GM18498 (cell line): Measurements from ENCODE around the gene SCAP.

Experiments used
- ATAC-seq: cut with Tn5 transposase; IDR thresholded peaks from one replicate; pipeline ENCODE4 v1.9.1; 2021; ENCODE audit warnings: mild to moderate bottlenecking, moderate library complexity; ENCODE audit not compliant: unreplicated experiment

Gene SCAP

DNA sequence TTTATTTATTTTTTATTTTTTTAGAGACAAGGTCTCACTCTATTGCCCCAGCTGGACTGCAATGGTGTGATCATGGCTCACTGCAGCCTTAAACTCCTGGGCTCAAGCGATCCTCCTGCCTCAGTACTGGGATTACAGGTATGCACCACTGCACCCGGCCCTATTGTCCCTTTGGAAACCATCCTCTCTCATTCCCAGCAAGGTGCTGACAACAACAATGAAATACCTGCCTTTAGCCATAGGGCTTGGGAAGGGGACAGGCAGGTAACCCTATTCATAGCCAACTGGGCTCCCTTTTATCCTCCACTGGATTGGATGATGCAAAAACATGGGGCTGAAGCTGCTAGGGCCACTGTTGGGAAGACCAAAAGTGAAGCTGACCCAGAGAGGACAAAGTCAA, 43.1 kb downstream of the SCAP start:
- ATAC-seq, result no peak

DNA sequence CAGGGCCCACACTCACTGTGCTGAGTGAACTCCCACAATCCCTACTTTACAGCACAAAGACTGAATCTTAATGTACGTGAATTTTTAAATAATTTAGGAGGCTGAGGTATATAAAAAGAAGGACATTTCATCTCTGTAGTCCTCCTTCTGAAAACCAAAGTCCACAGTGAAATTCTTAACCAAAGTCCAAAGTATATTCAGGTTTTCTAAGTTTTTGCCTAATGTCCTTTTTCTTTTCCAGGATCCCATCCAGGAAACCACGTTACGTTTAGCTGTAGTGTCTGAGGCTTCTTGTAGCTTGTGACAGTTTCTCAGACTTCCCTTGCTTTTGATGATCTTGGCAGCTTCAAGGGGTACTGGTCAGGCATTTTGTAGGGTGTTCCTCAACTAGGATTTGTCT, 44.5 kb downstream of the SCAP start:
- ATAC-seq, result no peak

DNA sequence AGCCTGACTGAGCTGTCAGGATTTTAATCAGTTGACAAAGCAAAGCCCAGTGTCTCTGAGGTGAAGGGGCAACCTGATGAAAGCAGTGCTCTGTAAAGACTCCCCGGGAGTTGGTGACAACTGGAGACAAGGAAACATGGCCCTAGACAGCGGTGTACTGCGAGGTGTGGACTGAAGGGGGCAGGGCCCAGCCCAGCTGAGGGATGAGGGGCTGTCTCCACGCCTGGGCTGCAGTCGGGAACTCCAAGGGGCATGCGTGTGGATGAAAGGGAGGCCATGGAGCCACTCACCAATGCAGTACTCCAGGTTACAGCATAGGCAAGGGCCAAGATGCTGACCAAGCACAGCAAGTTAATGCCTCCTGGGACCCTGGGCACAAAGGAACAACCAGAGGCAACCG, 45.1 kb downstream of the SCAP start:
- ATAC-seq, result no peak

DNA sequence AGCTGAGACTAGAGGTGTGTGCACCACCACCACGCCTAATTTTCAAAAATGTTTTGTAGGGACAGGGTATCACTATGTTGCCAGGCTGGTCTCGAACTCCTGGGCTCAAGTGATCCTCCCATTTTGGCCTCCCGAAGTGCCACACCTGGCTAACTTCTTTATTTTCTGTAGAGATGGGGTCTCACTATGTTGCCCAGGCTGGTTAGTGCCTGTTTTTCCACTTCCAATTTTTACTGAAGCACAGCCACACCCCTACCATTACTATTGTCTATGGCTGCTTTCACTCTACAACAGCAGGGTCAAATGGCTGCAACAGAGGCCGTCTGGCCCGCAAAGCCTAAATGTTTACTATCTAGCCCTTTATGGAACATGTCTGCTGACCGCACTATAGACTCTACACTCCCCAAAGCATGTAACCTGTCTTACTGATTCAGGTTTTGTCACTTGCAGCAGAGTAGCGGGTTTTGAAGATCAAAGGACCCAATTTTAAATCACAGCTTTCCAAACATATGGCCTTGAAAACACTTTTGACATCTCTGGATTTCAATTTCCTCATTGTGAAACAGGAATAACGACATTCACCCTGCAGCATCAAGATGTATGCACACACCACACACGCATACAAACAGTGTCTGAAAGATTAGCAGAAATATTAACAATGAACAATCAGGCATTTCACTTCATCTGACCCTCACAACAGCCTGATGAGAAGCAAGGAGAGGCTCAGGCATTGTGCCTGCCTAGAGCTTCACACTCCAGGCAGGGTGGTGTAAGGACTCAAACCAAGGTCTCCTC, 46.1 kb downstream of the SCAP start:
- no peak for ATAC-seq

DNA sequence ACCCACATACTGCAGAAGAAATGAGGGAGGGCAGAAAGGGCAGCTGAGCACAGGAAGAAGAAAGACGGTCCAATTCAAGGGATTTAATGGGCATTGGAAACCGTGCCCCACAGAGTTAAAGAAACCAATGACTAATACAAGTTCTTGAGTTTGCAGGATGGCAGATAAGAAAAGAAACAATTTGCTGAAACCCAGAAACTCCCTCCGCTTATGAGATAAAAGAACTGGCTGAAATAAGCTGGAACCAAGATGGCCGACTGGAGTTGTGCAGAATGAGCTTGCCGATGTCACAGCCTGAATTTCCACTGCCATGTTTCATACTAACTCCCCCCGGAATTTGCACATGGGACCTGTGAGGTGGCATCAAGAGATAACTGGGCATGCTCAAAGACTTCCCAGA, 47.1 kb downstream of the SCAP start:
- ATAC-seq, result no peak

DNA sequence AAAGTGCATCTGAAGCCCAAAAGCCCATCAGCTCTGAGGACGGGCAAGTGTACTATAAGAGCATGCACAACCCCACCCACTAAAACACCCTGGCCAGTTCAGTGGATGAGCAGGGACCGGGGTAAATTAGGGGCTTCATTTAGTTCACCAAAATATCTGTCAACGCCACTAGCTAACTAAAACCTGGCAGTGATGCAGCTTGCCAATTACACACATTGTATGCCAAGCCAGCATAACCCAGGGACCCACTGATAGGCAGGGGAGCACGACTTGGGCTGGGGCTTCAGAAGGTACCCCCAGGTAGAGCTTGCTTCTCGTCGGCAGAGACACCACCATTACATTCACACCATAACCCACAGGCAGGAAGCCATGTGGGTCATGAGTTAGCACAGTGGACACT, 47.9 kb downstream of the SCAP start:
- no peak for ATAC-seq

DNA sequence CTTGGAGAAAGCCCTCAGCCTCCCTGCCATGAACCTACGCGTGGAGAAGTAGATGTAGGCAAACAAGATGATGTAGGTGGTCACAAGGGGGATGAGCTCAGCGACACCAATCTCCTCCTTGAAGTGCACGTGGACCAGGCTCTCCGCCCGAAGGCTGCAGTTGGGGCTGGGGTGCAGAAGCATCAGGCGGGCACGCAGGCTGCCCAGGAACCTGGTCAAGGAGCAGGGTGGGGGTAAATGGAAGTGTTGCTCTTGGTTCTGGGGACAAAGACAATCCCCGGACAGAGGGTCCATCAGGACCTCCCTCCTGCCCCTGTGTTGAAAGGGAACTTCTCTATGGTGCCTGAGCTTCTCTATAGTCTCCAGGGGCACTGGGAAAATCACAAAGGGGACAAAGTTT, 49.8 kb downstream of the SCAP start:
- ATAC-seq, result no peak

DNA sequence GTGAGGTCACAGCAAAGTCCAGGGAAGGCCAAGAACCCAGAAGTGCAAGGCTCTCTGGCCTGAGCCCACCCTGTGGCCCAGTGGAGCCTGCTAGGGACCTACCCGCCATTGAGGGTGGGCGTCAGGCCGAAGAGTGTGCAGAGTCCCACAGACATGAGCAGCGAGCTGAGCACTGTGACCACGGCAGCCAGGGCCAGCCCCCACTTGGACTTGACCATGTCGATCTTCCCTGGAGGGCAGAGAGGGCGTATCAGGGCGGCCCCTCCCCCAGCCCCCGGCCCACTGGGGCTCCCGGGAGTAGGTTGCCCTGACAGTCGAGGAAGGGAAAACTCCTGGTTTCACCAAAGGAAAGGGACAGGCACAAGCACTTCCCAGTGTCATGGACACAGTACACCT, 50.4 kb downstream of the SCAP start:
- no peak for ATAC-seq

DNA sequence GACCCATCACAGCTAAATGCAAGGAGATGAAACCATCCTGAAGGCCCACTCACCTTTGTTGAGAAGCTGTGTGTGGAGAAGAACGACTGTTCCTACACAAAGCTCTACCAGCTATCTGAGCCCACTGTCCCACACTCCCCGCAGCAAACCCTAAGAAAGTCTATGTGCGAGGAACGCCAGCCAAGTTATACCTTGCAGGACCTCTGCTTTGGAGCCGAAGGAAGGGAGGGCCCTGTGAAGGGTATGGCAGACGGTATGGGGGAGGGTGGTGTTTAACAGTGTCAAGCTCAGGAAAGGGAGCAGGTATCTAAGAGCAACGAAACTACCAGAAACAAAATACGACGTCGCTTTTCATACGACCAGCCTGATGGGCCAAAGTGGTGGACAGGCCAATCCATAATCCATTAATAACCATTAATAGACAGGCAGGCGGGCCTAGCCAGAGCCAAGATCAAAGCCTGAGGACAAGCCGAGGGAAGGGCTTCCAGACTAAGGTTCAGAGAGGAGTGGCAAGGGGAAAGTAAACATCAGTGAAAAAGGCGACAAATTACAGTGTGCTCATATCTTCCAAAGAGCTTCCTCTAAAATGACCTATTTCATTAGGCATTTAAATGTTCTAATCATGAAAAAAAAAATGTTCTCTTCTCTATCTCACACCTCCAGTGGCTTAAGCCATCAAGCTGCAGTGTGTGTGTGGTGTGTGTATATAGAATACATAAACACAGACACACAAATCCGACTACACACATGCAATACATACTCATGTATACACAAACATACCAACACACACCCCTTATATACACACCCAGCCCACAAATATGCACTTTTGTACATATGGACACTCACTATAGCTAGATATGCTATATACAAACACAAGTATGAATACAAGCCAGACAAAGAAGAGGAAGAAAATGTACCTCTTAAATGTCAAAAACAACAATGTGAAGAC, 51.0 kb downstream of the SCAP start:
- no peak for ATAC-seq

DNA sequence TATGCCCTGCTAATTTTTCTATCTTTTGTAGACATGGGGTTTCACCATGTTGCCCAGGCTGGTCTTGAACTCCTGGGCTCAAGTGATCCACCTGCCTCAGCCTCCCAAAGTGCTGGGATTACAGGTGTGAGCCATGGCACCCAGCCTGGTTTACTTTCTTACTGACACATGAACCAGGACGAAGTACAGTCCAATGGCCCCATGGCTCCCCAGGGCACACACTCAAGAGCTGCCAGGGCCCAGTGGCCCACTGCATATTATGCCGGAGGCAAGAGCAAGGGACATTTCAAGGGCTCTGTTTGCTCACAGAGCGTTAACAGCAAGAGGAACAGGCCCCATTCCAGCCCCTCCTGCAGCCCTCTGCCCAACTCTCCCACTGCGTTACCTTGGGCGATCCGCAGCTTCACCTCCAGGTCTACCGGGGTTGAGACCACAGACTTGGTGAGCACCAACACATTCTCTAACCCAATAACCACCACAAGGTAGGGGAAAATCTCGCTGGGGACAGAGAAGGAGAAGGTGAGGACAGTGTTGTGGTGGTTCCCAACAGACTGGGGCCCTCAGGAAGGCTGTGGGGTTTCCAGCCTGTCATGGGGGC, 52.1 kb downstream of the SCAP start:
- no peak for ATAC-seq

DNA sequence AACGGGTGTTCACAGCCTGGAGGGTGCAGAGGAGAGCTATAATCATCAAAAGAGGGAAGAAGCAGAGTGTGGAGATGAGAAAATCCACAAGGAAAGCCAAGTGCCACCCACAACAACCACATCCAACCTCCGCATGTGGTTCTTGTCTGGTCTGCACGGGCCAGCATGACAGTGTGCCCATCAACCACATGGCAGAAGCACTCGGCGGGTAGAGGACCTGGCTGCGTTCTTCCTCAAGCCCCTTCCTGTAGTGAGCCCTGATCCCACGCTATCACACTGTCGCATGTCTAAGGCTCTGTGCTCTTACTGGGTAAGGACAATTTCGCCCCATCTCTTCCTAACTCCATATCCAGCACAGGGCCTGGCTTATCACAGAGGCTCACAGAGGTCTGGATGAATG, 53.0 kb downstream of the SCAP start:
- ATAC-seq, result no peak

DNA sequence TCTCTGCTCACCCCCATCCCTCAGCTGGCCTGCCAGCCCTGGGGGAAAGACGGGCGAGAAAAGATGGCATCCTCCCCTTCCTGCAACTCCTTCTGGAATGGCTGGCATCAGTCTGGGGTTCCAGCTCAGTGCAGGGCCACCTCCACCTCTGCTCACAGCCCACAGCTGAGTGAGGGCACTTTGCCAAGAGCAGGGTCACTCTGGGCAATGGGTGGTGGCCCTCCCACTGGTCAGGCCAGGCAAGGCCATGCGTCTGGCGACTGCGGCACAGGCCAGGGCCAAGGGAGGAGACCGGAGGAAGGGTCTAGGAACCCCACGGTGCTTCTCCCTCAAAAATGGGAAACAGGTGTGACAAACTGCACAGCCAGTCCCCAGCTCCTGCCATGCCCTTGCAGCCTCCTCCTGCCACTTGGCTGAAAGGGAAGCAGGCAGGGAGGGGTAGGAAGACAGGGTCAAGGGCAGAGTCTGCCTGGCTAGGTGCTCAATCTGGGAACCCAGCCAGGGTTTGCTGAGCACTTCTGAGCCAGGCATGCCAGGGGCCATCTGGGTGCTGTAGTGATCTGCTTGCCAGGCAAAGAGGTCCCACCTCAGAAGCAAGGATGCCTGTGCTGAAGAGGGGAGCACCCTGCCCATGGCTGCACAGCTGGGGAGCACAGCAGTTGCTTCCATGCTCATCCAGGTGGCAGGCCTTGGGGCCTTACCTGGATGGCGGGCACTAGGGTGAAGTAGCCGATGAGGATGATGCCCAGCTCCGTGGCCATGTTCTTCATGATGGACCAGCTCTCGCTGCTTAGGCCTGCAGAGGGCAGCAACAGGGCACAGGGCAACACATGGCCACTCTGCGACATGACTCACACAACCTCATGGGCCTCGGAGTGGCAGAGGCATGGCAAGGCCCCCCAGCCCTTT, 53.7 kb downstream of the SCAP start:
- ATAC-seq, result no peak

DNA sequence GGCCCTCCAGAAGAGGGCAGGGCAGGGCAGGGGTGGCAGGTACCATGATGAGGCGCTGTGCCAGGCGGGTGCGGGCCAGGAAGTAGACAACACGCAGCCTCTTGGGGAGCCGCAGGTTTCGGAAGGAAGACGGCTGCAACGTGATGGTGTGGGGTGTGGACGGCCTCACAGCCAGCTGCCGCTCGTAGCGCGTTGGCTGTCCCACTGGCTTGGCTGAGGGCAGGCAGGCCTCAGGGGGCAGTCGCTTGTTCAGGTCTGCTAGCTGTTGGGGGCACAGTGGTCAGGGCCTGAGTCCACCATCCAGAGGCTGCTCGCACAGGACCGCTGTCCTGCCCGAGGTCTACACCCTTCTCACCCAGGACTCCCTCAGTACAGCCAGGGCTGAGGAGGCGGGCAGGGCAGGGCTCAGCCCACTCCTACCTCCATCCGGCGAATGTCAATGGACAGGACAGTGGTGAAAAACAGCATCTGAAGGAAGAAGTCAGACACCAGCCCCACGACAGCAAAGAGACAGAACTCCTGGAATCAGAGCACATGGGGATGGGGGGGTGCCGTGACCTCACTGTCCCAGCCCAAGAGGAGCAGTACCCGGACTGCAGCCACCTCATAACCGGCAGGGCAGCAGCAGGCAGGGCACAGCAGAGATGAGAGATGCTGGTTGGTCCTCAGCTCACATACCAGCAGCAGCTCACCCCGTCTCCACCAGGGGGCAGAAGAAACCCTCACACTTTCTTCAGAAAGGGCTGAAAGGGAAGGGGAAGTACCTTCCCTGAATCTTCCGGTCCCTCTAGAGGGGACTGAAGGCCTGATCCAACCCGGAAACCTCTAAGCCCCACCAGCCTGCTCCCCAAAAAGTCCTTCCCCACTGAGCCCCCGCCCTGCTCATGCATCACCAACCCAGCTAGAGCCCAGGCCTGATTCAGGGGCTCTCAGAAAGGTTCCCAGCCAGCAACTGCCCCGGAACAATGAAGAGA, 54.9 kb downstream of the SCAP start:
- ATAC-seq, result peak; percentile 76

DNA sequence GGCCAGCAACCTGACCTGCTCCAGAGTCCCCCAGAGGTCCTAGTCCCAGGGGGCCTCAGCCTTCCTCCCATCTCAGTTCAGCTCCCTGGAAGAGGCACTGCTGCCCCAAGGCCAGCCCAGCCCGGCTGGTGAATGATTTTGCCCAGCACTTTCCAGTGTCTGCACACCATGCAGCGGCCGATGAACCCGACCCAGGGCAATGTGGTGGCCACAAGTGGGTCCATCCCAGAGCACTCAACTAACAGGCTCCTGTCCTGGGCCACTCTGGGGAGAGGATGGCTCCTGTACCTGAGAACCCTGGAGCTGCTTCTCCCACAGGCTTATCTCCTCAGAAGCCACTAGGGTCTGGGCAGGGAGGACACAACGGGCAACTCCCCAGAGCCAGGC, 55.7 kb downstream of the SCAP start:
- ATAC-seq, result no peak

DNA sequence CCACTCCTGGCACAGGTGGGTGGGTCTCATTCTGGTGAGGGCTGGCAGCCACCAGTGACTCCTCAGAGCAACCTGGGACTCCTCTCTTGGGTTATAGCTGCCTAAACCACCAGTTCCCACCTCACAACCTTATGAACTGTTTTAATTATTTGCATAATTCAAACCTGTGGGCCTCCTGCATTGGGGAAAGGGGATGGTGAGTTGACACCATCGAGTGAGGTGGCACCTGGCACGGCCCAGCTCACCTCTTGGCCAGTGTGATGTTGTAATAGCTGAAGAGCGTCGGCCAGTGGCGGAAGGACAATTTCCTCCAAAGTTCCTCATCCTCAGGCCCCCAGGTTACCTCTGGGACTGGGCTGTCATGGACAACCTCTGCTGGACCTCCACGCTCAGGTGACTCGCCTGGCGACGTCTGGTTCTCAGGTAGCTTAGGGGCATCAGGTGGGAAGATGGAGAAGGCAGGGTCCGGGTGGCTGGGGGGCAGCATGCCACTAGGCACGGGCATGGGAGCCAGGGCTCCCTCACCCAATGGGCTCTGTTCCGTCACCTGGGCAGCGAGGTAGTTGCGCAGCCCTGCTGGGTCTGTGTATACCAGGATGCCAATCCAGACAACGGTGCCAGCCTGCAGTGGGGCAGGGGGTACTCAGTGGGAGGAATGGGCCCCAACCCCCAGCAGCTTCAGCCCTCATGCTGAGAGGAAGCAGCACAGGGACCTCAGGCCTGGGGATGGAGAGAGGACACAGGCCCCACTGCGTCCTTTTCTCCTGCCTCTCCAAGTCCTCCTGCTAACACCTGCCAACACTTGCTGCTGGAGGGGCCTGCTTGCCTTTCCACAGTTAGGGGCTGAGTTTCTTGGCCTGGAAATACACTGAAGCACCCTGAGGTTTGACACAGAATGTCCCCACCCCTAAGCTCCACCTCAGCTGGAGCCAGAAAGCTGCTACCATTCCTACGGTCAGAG, 56.4 kb downstream of the SCAP start:
- ATAC-seq, result no peak

DNA sequence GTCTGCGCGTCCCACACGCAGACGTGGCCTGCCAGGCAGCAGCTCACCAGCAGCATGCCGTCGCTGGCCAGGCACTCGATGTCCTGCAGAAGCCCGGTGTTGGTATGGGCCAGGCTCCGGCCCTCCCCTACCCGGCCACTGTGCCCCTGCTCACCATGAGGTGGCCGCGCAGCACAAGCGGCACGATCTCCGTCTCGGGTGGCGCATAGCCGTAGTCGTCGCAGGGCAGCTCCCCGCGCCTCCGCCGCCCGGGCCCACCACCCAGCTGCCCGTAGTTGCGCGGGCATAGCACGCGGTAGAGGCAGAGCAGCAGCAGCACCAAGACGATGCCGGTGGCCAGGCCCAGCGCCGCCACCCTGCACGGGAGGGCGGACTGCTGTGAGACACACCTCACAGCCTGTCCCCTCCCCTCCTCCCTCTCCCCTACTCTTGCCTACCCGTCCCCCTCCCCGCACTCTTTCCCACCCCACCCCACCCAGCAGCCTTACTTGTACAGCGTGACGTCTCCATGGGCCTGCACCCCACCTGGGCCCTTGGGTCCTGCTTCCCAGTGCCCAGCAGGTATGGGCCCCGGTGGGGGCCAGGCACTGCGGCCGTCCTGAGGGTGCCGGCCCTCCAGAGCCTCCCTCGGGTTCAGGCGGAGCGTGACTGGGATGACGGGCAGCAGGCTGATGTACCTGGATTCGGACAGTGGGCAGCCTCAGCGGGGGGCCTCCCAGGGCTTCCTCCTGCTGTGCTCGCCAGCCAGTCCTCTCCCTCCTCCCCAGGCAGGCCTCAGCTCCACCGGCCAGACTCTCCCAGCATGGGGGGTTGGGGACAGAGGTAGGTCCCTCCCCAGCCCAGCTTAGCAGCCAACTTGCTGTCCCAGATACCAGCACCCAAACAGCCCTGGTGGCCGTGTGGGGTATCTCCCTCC, 57.3 kb downstream of the SCAP start:
- no peak for ATAC-seq

DNA sequence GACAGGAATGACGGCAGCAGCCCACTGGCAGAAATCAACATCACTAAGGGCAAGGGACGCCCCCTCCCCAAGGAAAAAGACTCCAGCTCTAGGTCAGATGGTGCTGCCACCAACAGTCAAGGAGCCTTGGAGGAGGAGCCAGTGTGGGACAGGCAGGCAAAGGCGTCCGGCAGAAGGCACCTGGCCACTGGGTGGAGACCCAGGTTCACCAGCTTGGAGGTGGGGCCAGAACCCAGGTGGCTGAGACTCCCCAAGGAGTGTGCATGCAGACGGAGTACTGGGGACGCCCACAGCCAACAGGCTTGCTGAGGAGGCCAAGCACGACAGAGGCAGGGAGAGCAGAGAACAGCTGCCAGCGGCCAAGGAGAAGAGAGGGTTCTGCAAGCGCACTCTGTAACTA, 59.7 kb downstream of the SCAP start:
- ATAC-seq, result no peak
